ENCODE measurements around the gene POU2F2. TPM values are rescaled to one million over a fixed set of nuclear protein-coding genes. Genes with fewer than 3 reads are reported as not detected.

POU2F2 gene
- polyA plus RNA-seq (ENCODE audit: low read depth in 6 of 6) = 10 to 100 TPM; 16.5 to 96.9 (median 24.0) TPM

GRCh38 chr19:42132030-42132628, at the start of gene POU2F2:
Gene POU2F2, minus strand, starts transcription at chr19:42132446. Its CDS starts 35 bp downstream, at chr19:42132411.
- peaks cover 0 to 9% of the 10 kb centered on the region in 2 donors for H3K36me3 Mint-ChIP-seq
- no peaks in the 10 kb centered on the region for H3K27me3 Mint-ChIP-seq
- H3K4me1 Mint-ChIP-seq = peaks cover 72 to 88% (median 78%) of the 10 kb centered on the region in 3 donors
- DNase-seq (peak; percentile 93), ATAC-seq (ENCODE audit: low read depth in 2 of 2) (peak; percentile 72 to 73)
- no peaks in the 10 kb centered on the region for H3K9me3 Mint-ChIP-seq
- H3K4me3 Mint-ChIP-seq = peak within 1 kb of the TSS; percentile 93 to 100 (median 96)
- H3K27ac Mint-ChIP-seq = peak within 1 kb of the TSS; percentile 85 to 99 (median 98)

GRCh38 chr19:42178791-42179674, 46.8 kb upstream of the POU2F2 start:
- Mint-ChIP-seq H3K4me3 (no peak overlapping the region), H3K4me1 (peaks cover 30 to 40% (median 36%) of the 10 kb centered on the region in 3 donors), H3K36me3 (peaks cover 0 to 7% of the 10 kb centered on the region in 2 donors), H3K27me3 (peaks cover 14 to 31% (median 22%) of the 10 kb centered on the region in 3 donors), H3K27ac (no peak overlapping the region), H3K9me3 (no peaks in the 10 kb centered on the region)
- ATAC-seq (ENCODE audit: low read depth in 2 of 2) = peak in 1 of 2 donors; percentile 17
- DNase-seq = no peak

- no peak for ATAC-seq (ENCODE audit: low read depth in 2 of 2)
- H3K36me3 Mint-ChIP-seq = peaks cover 0 to 7% of the 10 kb centered on the region in 2 donors
- H3K4me3 Mint-ChIP-seq = no peak overlapping the region
- no peak overlapping the region for H3K27ac Mint-ChIP-seq
- peaks cover 15 to 31% (median 22%) of the 10 kb centered on the region in 3 donors for H3K27me3 Mint-ChIP-seq
- no peaks in the 10 kb centered on the region for H3K9me3 Mint-ChIP-seq
- H3K4me1 Mint-ChIP-seq = peaks cover 25 to 30% (median 28%) of the 10 kb centered on the region in 3 donors
- no peak for DNase-seq
These were observed 45.4 kb upstream of the POU2F2 start for GRCh38 chr19:42177686-42178019.

DNA sequence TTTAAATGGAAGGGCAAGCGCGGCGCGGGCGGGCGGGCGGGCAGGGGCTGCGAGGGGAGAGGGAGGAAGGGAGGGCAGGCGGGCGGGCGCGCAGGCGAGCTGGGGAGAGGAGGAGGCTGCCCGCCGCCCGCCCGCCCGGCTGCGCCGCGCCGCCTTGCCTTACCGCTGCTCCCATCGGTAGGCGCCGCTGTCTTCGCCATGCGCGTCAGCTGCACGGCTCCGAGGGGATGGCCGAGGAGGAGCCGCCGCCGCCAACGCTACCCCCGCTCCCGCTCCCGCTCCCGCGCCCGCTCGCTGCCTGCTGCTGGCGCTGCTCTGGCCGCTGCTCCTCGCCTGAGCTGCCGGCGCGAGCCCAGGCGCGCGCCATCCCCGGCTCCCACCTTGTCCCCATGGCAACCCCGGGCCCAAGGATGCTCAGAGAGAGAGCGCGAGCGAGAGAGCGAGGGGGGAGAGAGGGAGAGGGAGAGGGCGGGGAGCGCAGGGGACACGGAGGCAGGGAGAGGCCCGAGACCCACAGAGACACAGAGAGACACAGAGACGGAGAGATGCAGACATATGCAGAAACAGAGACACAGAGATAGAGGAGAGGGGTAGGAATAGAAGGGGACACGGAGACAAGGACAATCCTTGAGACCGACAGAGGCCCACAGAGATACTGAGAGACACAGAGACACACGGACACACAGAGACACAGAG, 44.9 kb upstream of the POU2F2 start:
- Mint-ChIP-seq H3K4me3 (no peak overlapping the region), H3K36me3 (peaks cover 0 to 7% of the 10 kb centered on the region in 2 donors), H3K9me3 (no peaks in the 10 kb centered on the region), H3K27ac (no peak overlapping the region), H3K27me3 (peaks cover 15 to 31% (median 22%) of the 10 kb centered on the region in 3 donors), H3K4me1 (peaks cover 20 to 25% (median 23%) of the 10 kb centered on the region in 3 donors)
- DNase-seq (peak; percentile 68), ATAC-seq (ENCODE audit: low read depth in 2 of 2) (peak; percentile 90 to 92)

DNA sequence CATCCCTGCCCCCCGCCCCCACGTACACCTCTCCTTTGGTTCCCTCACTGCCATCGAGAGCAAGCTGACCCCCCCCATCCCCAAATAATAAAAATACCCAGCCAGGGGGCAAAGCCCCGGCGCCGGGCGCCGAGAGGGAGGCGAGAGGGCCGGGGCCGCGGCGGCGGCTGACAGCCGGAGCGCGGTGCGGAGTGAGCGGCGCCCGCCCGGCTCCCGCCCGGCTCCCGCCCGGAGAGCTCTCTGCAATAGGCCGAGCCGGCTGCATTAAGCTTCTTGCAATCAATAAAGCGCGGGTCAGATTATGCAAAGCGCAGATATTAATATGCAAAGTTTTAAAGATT, 44.4 kb upstream of the POU2F2 start:
- Mint-ChIP-seq H3K36me3 (peaks cover 0 to 7% of the 10 kb centered on the region in 2 donors), H3K4me1 (peaks cover 15 to 20% (median 18%) of the 10 kb centered on the region in 3 donors), H3K4me3 (peak overlapping the region in 7 of 8 donors; percentile 82 to 99 (median 94)), H3K9me3 (no peaks in the 10 kb centered on the region), H3K27me3 (peaks cover 15 to 31% (median 22%) of the 10 kb centered on the region in 3 donors), H3K27ac (peak overlapping the region in 2 of 6 donors; percentile 42 to 82)
- DNase-seq = no peak
- ATAC-seq (ENCODE audit: low read depth in 2 of 2) = peak; percentile 46 to 50

DNA sequence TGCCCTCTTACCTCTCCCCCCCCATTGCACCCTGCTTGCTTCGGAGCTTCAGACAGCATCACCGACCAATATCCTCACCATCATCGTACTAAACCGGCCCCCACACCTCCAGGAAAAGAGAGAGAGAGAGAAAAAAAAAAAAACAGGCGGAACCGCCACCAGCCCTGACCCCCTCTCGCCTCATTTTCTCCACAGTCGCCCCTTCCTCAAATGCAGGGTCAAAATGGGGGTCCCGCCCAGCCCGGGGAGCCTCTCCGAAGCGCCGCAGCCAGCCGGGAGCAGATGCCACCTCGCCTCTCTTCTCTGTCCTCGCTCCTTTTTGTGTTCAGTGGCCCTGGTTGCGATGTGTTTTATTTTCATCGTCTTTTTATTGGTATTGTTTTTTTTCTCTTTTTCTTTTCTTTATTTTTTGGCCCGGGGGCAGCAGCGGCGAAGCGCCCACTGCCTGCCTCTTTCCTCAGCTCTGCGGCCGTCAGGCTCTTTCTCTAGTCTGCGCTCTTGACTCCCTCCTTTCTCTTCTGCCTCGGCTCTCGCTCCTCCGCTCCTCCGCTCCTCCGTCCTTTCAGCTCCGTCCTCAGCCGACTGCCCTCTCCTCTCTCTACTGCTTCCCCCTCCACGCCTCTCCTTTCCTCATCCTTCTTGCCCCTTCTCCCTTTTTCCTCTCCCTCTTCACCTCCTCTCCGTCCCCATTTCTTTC, 43.9 kb upstream of the POU2F2 start:
- no peaks in the 10 kb centered on the region for H3K9me3 Mint-ChIP-seq
- peak overlapping the region in 2 of 6 donors; percentile 42 to 82 for H3K27ac Mint-ChIP-seq
- H3K4me3 Mint-ChIP-seq = peak overlapping the region in 7 of 8 donors; percentile 82 to 99 (median 94)
- peaks cover 0 to 7% of the 10 kb centered on the region in 2 donors for H3K36me3 Mint-ChIP-seq
- H3K27me3 Mint-ChIP-seq = peaks cover 15 to 31% (median 22%) of the 10 kb centered on the region in 3 donors
- peaks cover 15 to 19% (median 17%) of the 10 kb centered on the region in 3 donors for H3K4me1 Mint-ChIP-seq
- DNase-seq (no peak), ATAC-seq (ENCODE audit: low read depth in 2 of 2) (peak; percentile 18 to 35)

- peak overlapping the region in 6 of 8 donors; percentile 82 to 99 (median 94) for H3K4me3 Mint-ChIP-seq
- peaks cover 0 to 7% of the 10 kb centered on the region in 2 donors for H3K36me3 Mint-ChIP-seq
- H3K27ac Mint-ChIP-seq = no peak overlapping the region
- H3K27me3 Mint-ChIP-seq = peaks cover 14 to 30% (median 22%) of the 10 kb centered on the region in 3 donors
- H3K9me3 Mint-ChIP-seq = no peaks in the 10 kb centered on the region
- DNase-seq = no peak
- no peak for ATAC-seq (ENCODE audit: low read depth in 2 of 2)
- peaks cover 15 to 19% (median 17%) of the 10 kb centered on the region in 3 donors for H3K4me1 Mint-ChIP-seq
These were observed 42.9 kb upstream of the POU2F2 start for GRCh38 chr19:42174958-42175734.

GRCh38 chr19:42174188-42174587, 41.9 kb upstream of the POU2F2 start:
- DNase-seq (no peak), ATAC-seq (ENCODE audit: low read depth in 2 of 2) (no peak)
- Mint-ChIP-seq H3K27me3 (peaks cover 9 to 24% (median 22%) of the 10 kb centered on the region in 3 donors), H3K4me3 (peak overlapping the region in 5 of 8 donors; percentile 1 to 82 (median 43)), H3K4me1 (peaks cover 15 to 19% (median 17%) of the 10 kb centered on the region in 3 donors), H3K27ac (peak overlapping the region in 1 of 6 donors; percentile 49), H3K36me3 (peaks cover 0 to 7% of the 10 kb centered on the region in 2 donors), H3K9me3 (no peaks in the 10 kb centered on the region)

- Mint-ChIP-seq H3K27me3 (peaks cover 9 to 24% (median 22%) of the 10 kb centered on the region in 3 donors), H3K9me3 (no peaks in the 10 kb centered on the region), H3K36me3 (peaks cover 0 to 7% of the 10 kb centered on the region in 2 donors), H3K4me1 (peaks cover 15 to 19% (median 17%) of the 10 kb centered on the region in 3 donors), H3K4me3 (peak overlapping the region in 3 of 8 donors; percentile 17 to 82 (median 61)), H3K27ac (no peak overlapping the region)
- no peak for ATAC-seq (ENCODE audit: low read depth in 2 of 2)
- no peak for DNase-seq
These were observed 41.4 kb upstream of the POU2F2 start for GRCh38 chr19:42173695-42174094.

- H3K27ac Mint-ChIP-seq = no peak overlapping the region
- H3K36me3 Mint-ChIP-seq = peaks cover 0 to 7% of the 10 kb centered on the region in 2 donors
- no peak overlapping the region for H3K4me3 Mint-ChIP-seq
- H3K9me3 Mint-ChIP-seq = no peaks in the 10 kb centered on the region
- ATAC-seq (ENCODE audit: low read depth in 2 of 2) = no peak
- DNase-seq = no peak
- H3K27me3 Mint-ChIP-seq = peaks cover 9 to 24% (median 22%) of the 10 kb centered on the region in 3 donors
- peaks cover 15 to 19% (median 17%) of the 10 kb centered on the region in 3 donors for H3K4me1 Mint-ChIP-seq
These were observed 40.0 kb upstream of the POU2F2 start for GRCh38 chr19:42172261-42172660.

DNA sequence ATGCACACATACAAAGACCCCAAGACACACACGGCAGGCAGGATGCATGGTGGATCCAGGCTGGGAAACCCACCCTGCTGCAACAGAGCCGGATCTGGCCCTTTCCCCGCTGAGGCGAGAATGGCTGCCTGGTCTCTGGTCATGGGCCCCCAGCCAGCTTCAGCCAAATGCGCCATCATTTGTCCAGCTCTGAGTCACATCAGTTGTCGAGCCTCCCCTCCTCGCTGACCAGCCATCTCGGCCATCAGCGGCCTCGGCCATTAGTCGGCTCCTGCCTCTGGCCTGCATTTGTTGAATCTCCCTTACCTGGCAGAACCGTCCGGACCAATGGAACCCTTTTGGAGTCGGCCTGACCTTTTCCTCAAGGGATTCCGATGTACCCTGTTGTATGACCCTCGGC, 38.5 kb upstream of the POU2F2 start:
- H3K36me3 Mint-ChIP-seq = no peaks in the 10 kb centered on the region
- H3K4me3 Mint-ChIP-seq = no peak overlapping the region
- peak overlapping the region in 1 of 6 donors; percentile 14 for H3K27ac Mint-ChIP-seq
- DNase-seq (no peak), ATAC-seq (ENCODE audit: low read depth in 2 of 2) (no peak)
- no peaks in the 10 kb centered on the region for H3K9me3 Mint-ChIP-seq
- peaks cover 4 to 16% (median 13%) of the 10 kb centered on the region in 3 donors for H3K27me3 Mint-ChIP-seq
- peaks cover 7 to 10% (median 8%) of the 10 kb centered on the region in 3 donors for H3K4me1 Mint-ChIP-seq

All from naive B cell (primary cell).